Parathyroid adenoma (tissue), 2 donors: ENCODE measurements around the gene HTATSF1.

Source experiments
- H2AFZ ChIP-seq: fragments of 300-600 bp; sonication (generic); one replicate; pipeline ENCODE4 v1.7.0; 2017; ENCODE audit warnings: antibody characterized with exemption, mild to moderate bottlenecking
- H3K27ac ChIP-seq: fragments of 300-600 bp; sonication (generic); one replicate; pipeline ENCODE4 v1.7.0; 2017
- H3K27me3 ChIP-seq: fragments of 300-600 bp; sonication (generic); one replicate; pipeline ENCODE4 v1.7.0; 2017; ENCODE audit warnings: low read length; ENCODE audit not compliant: control insufficient read depth, insufficient read depth
- H3K36me3 ChIP-seq: fragments of 300-600 bp; sonication (generic); one replicate; pipeline ENCODE4 v1.7.0; 2017; ENCODE audit warnings: low read length; ENCODE audit not compliant: control insufficient read depth, insufficient read depth
- H3K4me1 ChIP-seq: fragments of 300-600 bp; sonication (generic); one replicate; pipeline ENCODE4 v1.7.0; 2017; ENCODE audit warnings: control low read depth
- H3K4me2 ChIP-seq: fragments of 300-600 bp; sonication (generic); one replicate; pipeline ENCODE4 v1.7.0; 2017; ENCODE audit warnings: low read length
- H3K4me3 ChIP-seq: fragments of 300-600 bp; sonication (generic); one replicate; pipeline ENCODE4 v1.7.0; 2017; ENCODE audit warnings: low read depth, low read length
- H3K79me2 ChIP-seq: fragments of 300-600 bp; sonication (generic); one replicate; pipeline ENCODE4 v1.7.0; 2017; ENCODE audit warnings: control low read depth
- H3K9ac ChIP-seq: fragments of 300-600 bp; sonication (generic); one replicate; pipeline ENCODE4 v1.7.0; 2017; ENCODE audit warnings: mild to moderate bottlenecking
- H3K9me3 ChIP-seq: fragments of 300-600 bp; sonication (generic); one replicate; pipeline ENCODE4 v1.7.0; 2017; ENCODE audit warnings: low read length; ENCODE audit not compliant: control insufficient read depth
- CTCF ChIP-seq: fragments of 300-600 bp; sonication (generic); IDR thresholded peaks from one replicate; pipeline ENCODE4 v1.7.0; 2017; ENCODE audit warnings: antibody characterized with exemption, mild to moderate bottlenecking
- donor health status: primary hyperparathyroidism.

The HTATSF1 gene

GRCh38 chrX:136493011-136493410 is 4.4 kb upstream of the HTATSF1 start:
- Histone ChIP-seq H3K4me2 (no peak overlapping the region), H3K27me3 (no peaks in the 10 kb centered on the region), H3K4me1 (no peaks in the 10 kb centered on the region), H3K9me3 (no peaks in the 10 kb centered on the region), H3K79me2 (no peaks in the 10 kb centered on the region), H3K27ac (no peak overlapping the region), H2AFZ (no peak overlapping the region), H3K36me3 (no peaks in the 10 kb centered on the region), H3K9ac (no peak overlapping the region), H3K4me3 (no peak overlapping the region)
- no peak for TF ChIP-seq CTCF

- Histone ChIP-seq H2AFZ (no peak overlapping the region), H3K4me2 (no peak overlapping the region), H3K9ac (no peak overlapping the region), H3K79me2 (no peaks in the 10 kb centered on the region), H3K36me3 (no peaks in the 10 kb centered on the region), H3K27me3 (no peaks in the 10 kb centered on the region), H3K9me3 (no peaks in the 10 kb centered on the region), H3K4me1 (no peaks in the 10 kb centered on the region), H3K27ac (no peak overlapping the region), H3K4me3 (no peak overlapping the region)
- no peak for TF ChIP-seq CTCF
Measured at GRCh38 chrX:136495043-136495442, 2.3 kb upstream of the HTATSF1 start.

GRCh38 chrX:136496186-136496763 is 1.1 kb upstream of the HTATSF1 start:
- Histone ChIP-seq H3K27ac (peak overlapping the region; percentile 94), H3K27me3 (no peaks in the 10 kb centered on the region), H2AFZ (peak overlapping the region; percentile 89), H3K9me3 (no peaks in the 10 kb centered on the region), H3K9ac (peak overlapping the region; percentile 28), H3K4me2 (peak overlapping the region; percentile 63), H3K4me3 (peak overlapping the region; percentile 60), H3K4me1 (no peaks in the 10 kb centered on the region), H3K79me2 (no peaks in the 10 kb centered on the region), H3K36me3 (no peaks in the 10 kb centered on the region)
- no peak for TF ChIP-seq CTCF

- no peaks in the 10 kb centered on the region for H3K79me2 ChIP-seq
- TF ChIP-seq CTCF: no peak
- peak overlapping the region; percentile 94 for H3K27ac ChIP-seq
- no peaks in the 10 kb centered on the region for H3K4me1 ChIP-seq
- no peaks in the 10 kb centered on the region for H3K27me3 ChIP-seq
- peak overlapping the region; percentile 69 for H3K4me3 ChIP-seq
- H3K36me3 ChIP-seq: no peaks in the 10 kb centered on the region
- peak overlapping the region; percentile 28 for H3K9ac ChIP-seq
- peak overlapping the region; percentile 89 for H2AFZ ChIP-seq
- no peaks in the 10 kb centered on the region for H3K9me3 ChIP-seq
- peak overlapping the region; percentile 80 for H3K4me2 ChIP-seq
Measured at GRCh38 chrX:136496764-136497555, 432 bp upstream of the HTATSF1 start.

GRCh38 chrX:136519069-136519468 is 21.7 kb downstream of the HTATSF1 start:
- Histone ChIP-seq H3K9me3 (no peaks in the 10 kb centered on the region), H3K27ac (no peak overlapping the region), H3K36me3 (no peaks in the 10 kb centered on the region), H2AFZ (no peak overlapping the region), H3K79me2 (no peaks in the 10 kb centered on the region), H3K4me3 (no peak overlapping the region), H3K4me1 (no peaks in the 10 kb centered on the region), H3K9ac (no peak overlapping the region), H3K27me3 (no peaks in the 10 kb centered on the region), H3K4me2 (no peak overlapping the region)
- TF ChIP-seq CTCF: no peak
